Tibial nerve (tissue), 3 donors: ENCODE measurements around the gene TEN1.

Experiments used
- POLR2A ChIP-seq, 2 donors: fragments of 450-650 bp; IDR thresholded peaks; one replicate each; pipeline ENCODE4 v1.6.1; 2017; ENCODE audit warnings: antibody characterized with exemption in 2 of 2, mild to moderate bottlenecking in 2 of 2, moderate library complexity in 2 of 2
- TF ChIP-seq, protein P1 (sequence below), 5 experiments: fragments of 200-600 bp in 3 of 5; fragments of 450-650 bp in 2 of 5; sonication (generic) in 3 of 5; IDR thresholded peaks; one replicate each; pipeline ENCODE4 v1.5.1; 2016 to 2019; ENCODE audit warnings: antibody characterized with exemption in 5 of 5, mild to moderate bottlenecking in 3 of 5, moderate library complexity in 2 of 5

DNA sequence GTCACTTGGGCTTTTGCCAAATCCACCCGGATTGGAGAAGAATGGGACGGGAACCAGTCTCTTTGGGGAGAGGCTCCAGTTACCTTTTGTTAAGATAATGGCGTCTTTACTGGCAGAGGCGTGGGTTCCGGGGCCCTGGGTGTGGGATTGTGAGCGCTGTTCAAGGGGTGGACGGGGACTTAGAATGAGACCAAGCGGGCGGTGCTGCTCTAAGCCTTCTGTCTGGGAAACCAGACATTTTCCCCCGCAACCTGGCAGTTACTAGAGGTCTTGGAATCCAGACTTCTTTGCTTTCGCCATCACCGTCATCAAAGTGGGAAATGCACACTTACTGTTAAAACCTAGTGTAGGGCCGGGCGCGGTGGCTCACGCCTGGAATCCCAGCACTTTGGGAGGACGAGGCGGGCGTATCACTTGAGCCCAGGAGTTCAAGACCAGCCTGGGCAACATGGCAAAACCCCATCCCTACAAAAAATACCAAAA, 706 bp downstream of the TEN1 start:
- TF ChIP-seq, protein P1, sequence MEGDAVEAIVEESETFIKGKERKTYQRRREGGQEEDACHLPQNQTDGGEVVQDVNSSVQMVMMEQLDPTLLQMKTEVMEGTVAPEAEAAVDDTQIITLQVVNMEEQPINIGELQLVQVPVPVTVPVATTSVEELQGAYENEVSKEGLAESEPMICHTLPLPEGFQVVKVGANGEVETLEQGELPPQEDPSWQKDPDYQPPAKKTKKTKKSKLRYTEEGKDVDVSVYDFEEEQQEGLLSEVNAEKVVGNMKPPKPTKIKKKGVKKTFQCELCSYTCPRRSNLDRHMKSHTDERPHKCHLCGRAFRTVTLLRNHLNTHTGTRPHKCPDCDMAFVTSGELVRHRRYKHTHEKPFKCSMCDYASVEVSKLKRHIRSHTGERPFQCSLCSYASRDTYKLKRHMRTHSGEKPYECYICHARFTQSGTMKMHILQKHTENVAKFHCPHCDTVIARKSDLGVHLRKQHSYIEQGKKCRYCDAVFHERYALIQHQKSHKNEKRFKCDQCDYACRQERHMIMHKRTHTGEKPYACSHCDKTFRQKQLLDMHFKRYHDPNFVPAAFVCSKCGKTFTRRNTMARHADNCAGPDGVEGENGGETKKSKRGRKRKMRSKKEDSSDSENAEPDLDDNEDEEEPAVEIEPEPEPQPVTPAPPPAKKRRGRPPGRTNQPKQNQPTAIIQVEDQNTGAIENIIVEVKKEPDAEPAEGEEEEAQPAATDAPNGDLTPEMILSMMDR (IDR thresholded peaks at IDR 0.05), result no peak
- no peak for TF ChIP-seq POLR2A (IDR thresholded peaks at IDR 0.05)
